DND-41 (cell line): ENCODE measurements around the gene SH2D7.

Experiments
- ATAC-seq: fragments of 200-7000 bp; cut with Tn5 transposase; 3 replicates; pipeline ENCODE4 v1.9.1; 2021; ENCODE audit warnings: low read depth; ENCODE audit not compliant: insufficient read depth
- DNase-seq: peaks from one replicate; pipeline ENCODE4 v3.0.0-alpha.2; 2020
- H2AFZ ChIP-seq: 2 replicates; pipeline ENCODE4 v1.6.0; 2012; ENCODE audit warnings: low read depth, low read length
- H3K27ac ChIP-seq: 2 replicates; pipeline ENCODE4 v1.5.1; 2012; ENCODE audit warnings: low read length, inconsistent platforms
- H3K27me3 ChIP-seq: fragments of 200-600 bp; sonication (generic); 2 replicates; pipeline ENCODE4 v1.6.0; 2012; ENCODE audit warnings: low read length, mild to moderate bottlenecking, inconsistent platforms; ENCODE audit not compliant: insufficient read depth, poor library complexity
- H3K36me3 ChIP-seq: 2 replicates; pipeline ENCODE4 v1.5.1; 2012; ENCODE audit warnings: low read length, inconsistent platforms; ENCODE audit not compliant: insufficient read depth
- H3K4me1 ChIP-seq: 2 replicates; pipeline ENCODE4 v1.5.1; 2012; ENCODE audit warnings: mild to moderate bottlenecking, low read length; ENCODE audit not compliant: insufficient read depth
- H3K4me2 ChIP-seq: 2 replicates; pipeline ENCODE4 v1.6.0; 2012; ENCODE audit warnings: mild to moderate bottlenecking, moderate library complexity, low read length, inconsistent platforms; ENCODE audit not compliant: insufficient read depth
- H3K4me3 ChIP-seq, 2 experiments: fragments of 200-600 bp in 1 of 2; shearing (Covaris generic) in 1 of 2; 2 replicates each; pipeline ENCODE4 v1.5.1; 2012 to 2016; ENCODE audit warnings: inconsistent platforms in 2 of 2, low read length in 2 of 2, mild to moderate bottlenecking in 2 of 2, low read depth in 1 of 2, moderate library complexity in 1 of 2
- H3K79me2 ChIP-seq: 2 replicates; pipeline ENCODE4 v1.6.0; 2012; ENCODE audit warnings: low read length, inconsistent platforms; ENCODE audit not compliant: insufficient read depth
- H3K9ac ChIP-seq: 2 replicates; pipeline ENCODE4 v1.6.0; 2012; ENCODE audit warnings: low read depth, mild to moderate bottlenecking, inconsistent platforms, low read length, moderate library complexity
- H3K9me3 ChIP-seq: 2 replicates; pipeline ENCODE4 v1.5.1; 2012; ENCODE audit warnings: low read length, moderate library complexity, mild to moderate bottlenecking, inconsistent platforms; ENCODE audit not compliant: insufficient read depth, severe bottlenecking
- H4K20me1 ChIP-seq: 2 replicates; pipeline ENCODE4 v1.6.0; 2012; ENCODE audit warnings: low read length; ENCODE audit not compliant: insufficient read depth
- EZH2 ChIP-seq: IDR thresholded peaks from 3 replicates; pipeline ENCODE4 v1.6.1; 2012; ENCODE audit warnings: borderline replicate concordance, low read depth, mild to moderate bottlenecking, moderate library complexity, low read length, inconsistent platforms; ENCODE audit not compliant: severe bottlenecking
- TF ChIP-seq, protein P1 (sequence below): IDR thresholded peaks from 2 replicates; pipeline ENCODE4 v1.5.1; 2012; ENCODE audit warnings: borderline replicate concordance, low read length, moderate library complexity, mild to moderate bottlenecking; ENCODE audit not compliant: poor library complexity, severe bottlenecking; ENCODE audit errors: extremely low read depth

SH2D7 gene

DNA sequence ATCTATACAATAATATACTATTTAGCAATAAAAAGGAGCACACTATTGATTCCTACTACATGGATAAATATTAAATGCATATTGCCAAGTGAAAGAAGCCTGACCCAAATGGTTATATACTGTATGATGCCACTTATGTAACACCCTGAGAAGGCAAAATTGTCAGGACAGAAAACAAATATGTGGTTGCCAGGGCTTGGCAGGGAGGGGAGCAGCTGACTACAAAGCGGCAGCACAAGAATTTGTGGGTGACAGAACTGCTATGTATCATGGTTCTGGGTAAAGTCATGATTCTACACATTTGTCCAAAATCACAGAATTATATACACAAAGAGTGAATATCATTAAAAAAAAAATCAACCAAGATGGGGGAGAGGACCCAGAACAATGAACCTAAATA is 37.4 kb upstream of the SH2D7 start:
- Histone ChIP-seq H3K9me3 (no peaks in the 10 kb centered on the region), H3K9ac (no peak overlapping the region), H3K36me3 (peaks cover 21% of the 10 kb centered on the region), H2AFZ (no peak overlapping the region), H3K27me3 (no peaks in the 10 kb centered on the region), H3K27ac (no peak overlapping the region), H4K20me1 (peaks cover 21% of the 10 kb centered on the region), H3K79me2 (peaks cover 78% of the 10 kb centered on the region), H3K4me1 (peaks cover 81% of the 10 kb centered on the region), H3K4me3 (no peak overlapping the region), H3K4me2 (no peak overlapping the region)
- DNase-seq: no peak
- ATAC-seq: no peak
- no peak for TF ChIP-seq EZH2
- TF ChIP-seq, protein P1, sequence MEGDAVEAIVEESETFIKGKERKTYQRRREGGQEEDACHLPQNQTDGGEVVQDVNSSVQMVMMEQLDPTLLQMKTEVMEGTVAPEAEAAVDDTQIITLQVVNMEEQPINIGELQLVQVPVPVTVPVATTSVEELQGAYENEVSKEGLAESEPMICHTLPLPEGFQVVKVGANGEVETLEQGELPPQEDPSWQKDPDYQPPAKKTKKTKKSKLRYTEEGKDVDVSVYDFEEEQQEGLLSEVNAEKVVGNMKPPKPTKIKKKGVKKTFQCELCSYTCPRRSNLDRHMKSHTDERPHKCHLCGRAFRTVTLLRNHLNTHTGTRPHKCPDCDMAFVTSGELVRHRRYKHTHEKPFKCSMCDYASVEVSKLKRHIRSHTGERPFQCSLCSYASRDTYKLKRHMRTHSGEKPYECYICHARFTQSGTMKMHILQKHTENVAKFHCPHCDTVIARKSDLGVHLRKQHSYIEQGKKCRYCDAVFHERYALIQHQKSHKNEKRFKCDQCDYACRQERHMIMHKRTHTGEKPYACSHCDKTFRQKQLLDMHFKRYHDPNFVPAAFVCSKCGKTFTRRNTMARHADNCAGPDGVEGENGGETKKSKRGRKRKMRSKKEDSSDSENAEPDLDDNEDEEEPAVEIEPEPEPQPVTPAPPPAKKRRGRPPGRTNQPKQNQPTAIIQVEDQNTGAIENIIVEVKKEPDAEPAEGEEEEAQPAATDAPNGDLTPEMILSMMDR: no peak

DNA sequence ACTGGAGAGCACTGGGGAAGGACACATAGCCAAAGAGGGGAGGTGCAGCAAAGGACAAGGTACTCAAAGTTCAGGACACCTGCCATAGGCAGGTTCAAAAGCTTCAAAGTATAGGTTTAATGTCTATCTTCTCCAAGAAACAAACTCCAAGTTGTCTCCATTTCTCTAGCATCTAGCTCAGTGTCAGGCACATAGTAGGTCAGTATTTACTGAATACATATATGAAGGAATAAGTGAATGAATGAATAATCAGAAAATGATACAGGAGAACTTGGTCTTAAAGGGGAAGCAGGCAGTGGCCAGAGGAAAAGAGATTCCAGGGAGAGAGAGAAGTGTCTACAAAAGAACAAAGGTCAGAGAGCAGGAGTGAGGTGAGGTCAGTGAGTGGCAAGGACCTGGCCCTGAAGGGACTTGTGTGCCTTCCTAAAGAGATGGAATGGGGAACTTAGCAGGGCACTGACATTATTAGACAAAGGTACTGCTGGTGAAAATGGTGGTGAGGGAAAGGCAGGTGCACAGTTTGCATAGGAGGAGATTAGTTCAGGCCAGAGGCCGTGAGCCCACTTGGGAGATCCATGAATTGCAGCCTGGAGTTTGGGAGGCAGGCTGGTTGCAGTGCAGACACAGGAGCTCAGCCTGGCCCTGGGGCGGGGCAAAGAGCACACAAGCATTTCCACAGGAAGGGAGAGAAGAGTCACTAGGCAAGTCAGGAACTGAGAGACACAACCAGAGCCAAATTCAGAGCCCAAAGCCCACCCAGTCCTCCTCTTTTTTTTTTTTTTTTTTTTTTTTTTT is 36.2 kb upstream of the SH2D7 start:
- Histone ChIP-seq H3K9me3 (no peaks in the 10 kb centered on the region), H4K20me1 (peaks cover 28% of the 10 kb centered on the region), H3K4me3 (no peak overlapping the region), H3K4me2 (no peak overlapping the region), H3K79me2 (peaks cover 89% of the 10 kb centered on the region), H3K36me3 (peaks cover 21% of the 10 kb centered on the region), H3K9ac (no peak overlapping the region; the same call in 1 of the 2 replicates), H2AFZ (no peak overlapping the region), H3K4me1 (peaks cover 75% of the 10 kb centered on the region), H3K27me3 (no peaks in the 10 kb centered on the region), H3K27ac (peak overlapping the region; percentile 65)
- 0 out of 3 replicates have a peak, but pooled peaks have one; percentile 17 for ATAC-seq
- TF ChIP-seq, protein P1: no peak
- no peak for TF ChIP-seq EZH2
- no peak for DNase-seq

DNA sequence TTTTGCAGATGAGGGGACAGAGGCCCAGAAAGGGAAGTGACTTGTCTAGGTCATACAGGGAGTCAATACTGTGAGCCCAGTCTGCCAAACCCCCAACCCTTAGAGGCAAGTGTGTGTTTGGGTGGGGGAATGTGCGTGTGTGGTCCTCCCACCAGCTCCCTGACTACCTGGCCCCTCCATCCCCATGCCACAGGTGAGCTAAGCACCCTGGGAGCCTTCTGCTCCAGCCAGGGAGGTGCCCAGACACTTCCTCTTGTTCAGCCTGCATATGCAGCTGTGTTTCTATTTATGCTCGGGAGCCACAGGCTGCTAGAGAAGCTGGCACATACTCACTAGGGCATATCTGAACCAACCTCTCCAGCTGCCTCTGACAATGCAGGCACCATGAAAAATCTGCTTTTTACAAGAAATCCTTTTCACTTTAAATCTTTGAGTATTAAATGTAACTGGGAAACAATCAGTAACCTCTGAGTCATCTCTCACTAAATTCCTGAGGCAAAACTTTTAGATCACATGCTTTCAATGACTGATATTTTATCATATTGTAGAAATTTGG is 35.6 kb upstream of the SH2D7 start:
- no peak overlapping the region for H3K9ac ChIP-seq
- H3K4me2 ChIP-seq: no peak overlapping the region
- no peak overlapping the region for H3K4me3 ChIP-seq
- H3K9me3 ChIP-seq: no peaks in the 10 kb centered on the region
- peaks cover 28% of the 10 kb centered on the region for H4K20me1 ChIP-seq
- H3K79me2 ChIP-seq: peaks cover 91% of the 10 kb centered on the region
- no peak for TF ChIP-seq EZH2
- TF ChIP-seq, protein P1: no peak
- H3K4me1 ChIP-seq: peaks cover 70% of the 10 kb centered on the region
- peak overlapping the region; percentile 65 for H3K27ac ChIP-seq
- DNase-seq: peak; percentile 47
- H2AFZ ChIP-seq: no peak overlapping the region
- ATAC-seq: peak; percentile 72
- H3K27me3 ChIP-seq: no peaks in the 10 kb centered on the region
- peaks cover 21% of the 10 kb centered on the region for H3K36me3 ChIP-seq
